Daoy (cell line): ENCODE data around the gene ANKRD33. TPM values are rescaled to one million over a fixed set of nuclear protein-coding genes. Genes with fewer than 3 reads are reported as not detected.

ENCODE experiments used
- DNase-seq: peaks from one replicate; pipeline ENCODE4 v3.0.0-alpha.2; 2015; ENCODE audit warnings: low read depth
- total RNA-seq: library from RNA; depleted of rRNA; stranded (reverse); fragments of >200 nt; shearing (Covaris generic); gene quantifications from 2 replicates; pipeline ENCODE4 v1.2.3, GENCODE V29; 2014; rRNA removed

The ANKRD33 gene, protein sequence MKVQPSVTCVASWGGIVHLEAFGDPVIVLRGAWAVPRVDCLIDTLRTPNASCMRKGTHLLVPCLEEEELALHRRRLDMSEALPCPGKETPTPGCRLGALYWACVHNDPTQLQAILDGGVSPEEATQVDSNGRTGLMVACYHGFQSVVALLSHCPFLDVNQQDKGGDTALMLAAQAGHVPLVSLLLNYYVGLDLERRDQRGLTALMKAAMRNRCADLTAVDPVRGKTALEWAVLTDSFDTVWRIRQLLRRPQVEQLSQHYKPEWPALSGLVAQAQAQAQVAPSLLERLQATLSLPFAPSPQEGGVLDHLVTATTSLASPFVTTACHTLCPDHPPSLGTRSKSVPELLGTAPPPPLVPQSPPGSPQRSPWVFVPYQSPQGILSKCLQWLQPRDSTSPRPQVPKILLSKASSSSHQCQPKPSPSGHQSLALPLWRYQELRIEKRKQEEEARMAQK
- total RNA-seq, result not detected in 2 replicates

DNA sequence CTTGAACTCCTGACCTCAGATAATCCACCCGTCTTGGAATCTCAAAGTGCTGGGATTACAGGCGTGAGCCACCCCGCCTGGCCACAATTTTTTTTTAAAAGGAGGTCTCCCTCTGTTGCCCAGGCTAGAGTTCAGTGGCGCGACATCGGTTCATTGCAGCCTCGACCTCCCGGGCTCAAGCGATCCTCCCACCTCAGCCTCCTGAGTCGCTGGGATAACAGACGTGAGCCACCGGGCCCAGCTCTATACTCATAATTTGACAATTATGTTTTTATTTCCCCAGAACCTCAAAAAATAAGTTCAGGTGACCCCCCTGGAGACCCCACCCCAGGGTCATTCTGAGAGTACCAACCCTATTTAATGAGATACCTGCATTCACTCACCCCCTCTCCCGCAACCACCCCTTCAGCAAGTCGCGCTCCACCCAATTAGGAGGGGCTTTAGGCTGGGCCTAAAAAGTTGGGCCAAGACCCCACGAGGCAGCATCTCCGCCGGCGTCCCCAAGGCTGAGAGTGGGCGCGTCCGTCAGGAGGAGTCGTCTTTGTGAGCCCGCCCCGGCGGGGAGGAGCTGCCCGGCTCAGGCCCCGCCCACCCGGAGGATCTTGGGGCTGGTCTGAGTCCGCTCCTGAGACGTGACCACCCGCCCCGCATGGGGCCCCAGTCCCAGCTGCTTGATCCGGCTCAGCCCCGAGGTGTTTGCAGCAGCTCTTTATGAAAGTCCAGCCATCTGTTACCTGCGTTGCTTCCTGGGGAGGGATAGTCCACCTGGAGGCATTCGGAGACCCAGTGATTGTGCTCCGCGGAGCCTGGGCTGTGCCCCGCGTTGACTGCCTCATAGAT, at the start of gene ANKRD33:
Gene ANKRD33 (plus strand): TSS at position 628 of the 840 bp plus-strand sequence. CDS start 84 bp downstream, at position 712.
- DNase-seq, result no peak

DNA sequence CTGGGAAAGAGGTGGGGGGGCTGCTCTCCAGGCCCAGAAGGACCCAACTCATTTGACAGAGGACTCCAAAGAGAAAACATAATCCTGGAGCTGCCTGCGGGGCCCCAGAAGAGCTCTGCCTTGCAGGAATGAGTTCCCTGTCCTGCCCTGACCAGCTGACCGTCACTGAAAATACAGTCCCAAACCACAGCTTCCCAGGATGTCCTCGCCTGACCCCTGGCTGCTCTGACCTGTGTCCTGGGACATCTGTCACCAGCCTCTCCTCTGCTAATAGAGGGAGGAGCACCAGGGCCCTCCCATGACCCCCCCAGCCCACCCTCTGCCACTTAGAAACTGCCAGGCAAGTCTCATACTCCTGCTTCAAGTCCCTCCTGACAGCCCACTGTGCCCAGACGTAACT, 49.1 kb upstream of the ANKRD33 start:
- DNase-seq, result no peak

DNA sequence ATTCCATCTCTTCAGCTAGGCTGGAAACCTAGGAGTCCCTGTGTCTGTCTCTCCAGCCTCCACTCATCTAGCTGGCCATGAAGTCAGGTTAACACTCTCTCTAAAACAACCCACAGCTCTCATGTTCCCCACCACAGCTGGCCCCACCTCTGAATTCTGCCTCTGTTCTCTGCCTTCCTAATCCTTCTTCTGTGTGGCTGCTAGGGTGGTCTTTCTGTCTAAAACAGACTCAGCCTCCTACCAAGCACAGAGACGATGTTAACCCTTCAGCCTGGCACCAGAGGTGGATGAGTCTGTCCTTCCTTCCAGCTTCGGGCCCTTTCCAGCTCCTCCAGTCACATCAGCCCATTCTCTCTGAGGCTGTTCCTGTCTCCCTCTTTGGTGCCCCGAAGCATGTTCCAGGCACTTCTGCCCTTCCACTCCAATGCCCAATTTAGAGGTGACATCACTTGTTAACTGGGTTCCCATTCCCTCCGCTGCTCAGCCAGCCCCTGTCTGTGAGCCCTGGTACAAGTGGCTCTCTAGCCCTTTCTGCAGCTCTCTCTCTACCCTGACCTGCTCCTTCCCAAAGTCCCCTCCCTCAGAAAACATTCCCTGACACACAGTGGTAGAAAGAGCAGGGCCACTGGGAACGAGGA, 48.5 kb upstream of the ANKRD33 start:
- DNase-seq, result peak; percentile 43

DNA sequence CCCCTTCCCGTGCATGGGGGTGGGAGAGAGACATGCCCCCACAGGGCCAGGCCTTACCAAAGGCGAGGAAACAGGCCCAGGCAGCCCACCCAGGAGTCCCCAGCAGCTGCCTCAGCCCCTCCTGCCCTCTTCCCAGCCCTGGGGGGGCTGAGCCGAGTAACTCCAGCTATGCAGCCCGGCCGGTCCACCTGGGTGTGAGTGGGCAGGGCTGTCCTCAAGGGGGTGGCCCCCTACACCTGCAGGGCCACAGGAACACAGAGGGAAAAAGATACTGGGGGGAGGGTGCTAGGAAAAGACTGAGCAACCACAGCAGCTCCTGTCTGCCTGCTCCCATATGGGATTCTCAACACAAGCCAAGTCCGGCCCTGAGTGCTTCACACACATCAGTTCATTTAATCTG, 46.9 kb upstream of the ANKRD33 start:
- no peak for DNase-seq

DNA sequence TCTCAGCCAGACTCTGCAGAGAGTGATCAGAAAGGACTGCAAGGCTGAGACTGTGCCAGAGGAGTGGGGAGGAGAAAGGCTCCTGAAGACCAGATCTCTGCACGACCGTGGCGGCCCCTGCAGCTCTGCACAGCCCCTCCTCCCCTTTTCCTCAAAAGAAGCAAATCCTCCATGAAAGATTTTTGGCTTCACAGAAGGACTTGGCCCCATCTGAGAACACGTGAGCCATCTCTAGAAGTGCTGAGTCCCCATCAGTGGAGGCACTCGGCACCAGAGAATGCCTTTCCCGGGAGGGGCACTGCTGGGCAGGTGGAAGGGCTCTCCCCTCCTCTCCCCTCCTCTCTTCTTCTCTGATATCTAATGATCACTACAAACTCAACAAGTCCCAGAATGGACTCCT, 46.2 kb upstream of the ANKRD33 start:
- DNase-seq, result no peak

- no peak for DNase-seq
Observed at GRCh38 chr12:51844854-51845253, 43.0 kb upstream of the ANKRD33 start.

DNA sequence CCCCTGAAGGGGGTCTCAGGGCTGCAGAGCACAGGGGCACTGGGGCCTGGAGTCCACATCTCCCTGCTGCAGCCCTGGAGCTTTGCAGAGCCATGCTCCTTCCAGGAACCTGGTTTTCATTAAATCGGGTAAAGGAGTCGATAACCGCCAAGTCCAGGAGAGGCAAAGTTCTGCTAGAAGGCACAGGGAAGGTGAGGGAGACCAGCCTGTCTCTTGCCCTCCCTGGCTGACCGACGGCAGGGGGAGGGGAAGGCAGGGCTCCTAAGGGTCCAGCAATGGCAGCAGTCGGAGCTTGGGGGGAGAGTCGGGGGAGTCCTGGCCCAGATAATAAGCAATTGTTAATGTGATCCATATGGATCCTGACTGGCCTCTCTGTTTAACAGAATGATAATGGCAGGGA, 42.4 kb upstream of the ANKRD33 start:
- DNase-seq, result no peak

DNA sequence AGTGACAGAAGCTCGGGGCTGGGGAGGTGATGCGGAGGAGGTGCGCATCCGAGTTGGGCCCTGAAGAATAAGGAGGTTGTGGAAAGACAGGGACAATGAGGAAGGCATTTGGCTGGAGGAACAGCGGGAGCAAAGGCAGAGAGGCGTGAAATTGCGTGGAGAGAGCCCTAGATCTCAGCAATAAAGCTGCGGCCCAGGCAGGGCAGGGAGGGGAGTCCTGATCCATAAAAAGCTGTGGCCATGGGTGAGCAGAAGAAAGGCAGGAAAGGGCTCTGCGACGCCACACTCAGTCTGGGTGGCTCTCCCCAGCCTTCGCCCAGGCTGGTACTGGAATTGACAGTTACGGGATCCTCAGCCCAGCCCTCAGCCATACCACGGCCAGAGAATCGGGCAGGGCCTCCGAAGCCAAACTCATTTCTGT, 41.6 kb upstream of the ANKRD33 start:
- DNase-seq, result no peak

DNA sequence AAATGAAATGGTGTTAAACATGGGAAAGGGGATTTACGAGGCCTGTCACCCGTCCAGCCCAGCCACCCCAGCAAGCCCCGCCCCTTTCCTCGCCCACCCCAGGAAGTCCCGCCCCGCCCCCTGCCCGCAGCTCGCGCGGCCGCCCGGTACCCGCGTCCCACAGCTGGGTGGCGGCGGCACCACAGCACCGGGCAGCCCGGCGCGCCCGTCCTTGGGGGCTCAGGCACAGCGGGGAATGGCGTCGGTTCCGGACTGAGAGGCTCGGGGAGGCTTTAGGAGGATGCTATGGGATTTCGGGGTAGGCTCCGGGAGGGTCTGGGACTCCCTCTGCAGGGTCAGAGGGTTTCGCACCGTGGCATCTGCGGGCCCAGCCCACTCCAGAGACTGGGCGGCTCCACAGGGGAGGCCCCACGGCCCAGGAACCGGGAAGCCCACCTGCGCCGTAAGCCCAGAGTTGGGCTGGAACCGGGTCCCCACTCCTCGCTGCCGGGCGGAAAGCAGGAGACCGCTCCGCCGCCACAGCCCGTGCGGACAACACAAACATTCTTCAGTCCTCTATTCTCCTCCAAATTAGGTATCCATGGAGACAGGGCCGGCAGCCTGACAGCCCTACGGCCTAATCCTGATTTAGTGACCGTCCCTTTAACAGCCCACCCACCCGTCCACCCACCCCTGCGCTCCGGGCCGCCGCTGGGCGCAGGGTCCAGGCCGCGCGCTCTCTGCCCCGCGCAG, 40.8 kb upstream of the ANKRD33 start:
- peak; percentile 62 for DNase-seq

DNA sequence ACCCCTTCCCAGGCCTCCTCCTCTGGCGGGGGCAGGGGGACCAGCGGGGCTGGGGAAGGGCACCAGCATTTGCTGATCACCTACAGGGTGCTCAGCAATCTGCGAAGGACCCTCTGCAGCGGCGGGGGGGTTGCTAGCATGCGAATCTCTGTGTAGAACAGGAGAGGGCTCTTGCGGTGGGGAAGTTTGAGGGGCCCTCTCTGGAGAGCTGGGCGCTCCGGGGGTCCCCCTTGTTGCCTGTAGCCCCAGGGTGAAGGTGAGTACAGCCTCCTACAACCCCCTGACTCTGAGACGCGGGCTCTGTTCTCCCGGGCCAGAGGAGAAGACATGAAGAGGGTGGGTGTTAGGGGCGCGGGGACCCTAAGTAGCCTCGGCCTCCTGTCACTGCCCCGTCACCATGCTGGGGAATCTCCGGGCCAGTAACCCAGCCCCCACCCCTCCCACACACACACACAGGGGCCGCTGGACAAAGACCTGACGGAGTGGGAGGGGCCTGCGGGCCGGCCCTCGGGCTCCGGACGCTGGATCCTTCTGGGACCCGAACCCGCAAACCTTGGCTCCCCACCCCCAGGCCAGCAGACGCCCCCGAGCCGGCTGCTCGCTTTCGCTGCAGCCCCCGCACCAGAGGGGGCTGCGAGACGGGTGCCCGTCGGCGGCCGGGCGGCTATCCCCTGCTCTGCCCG, 40.1 kb upstream of the ANKRD33 start:
- DNase-seq, result no peak

- DNase-seq, result no peak
Observed at GRCh38 chr12:51848326-51848727, 39.6 kb upstream of the ANKRD33 start, which contains the start of gene FIGNL2. Gene FIGNL2, minus strand, starts transcription at chr12:51848718. Its CDS starts 26,305 bp downstream, at chr12:51822413.

DNA sequence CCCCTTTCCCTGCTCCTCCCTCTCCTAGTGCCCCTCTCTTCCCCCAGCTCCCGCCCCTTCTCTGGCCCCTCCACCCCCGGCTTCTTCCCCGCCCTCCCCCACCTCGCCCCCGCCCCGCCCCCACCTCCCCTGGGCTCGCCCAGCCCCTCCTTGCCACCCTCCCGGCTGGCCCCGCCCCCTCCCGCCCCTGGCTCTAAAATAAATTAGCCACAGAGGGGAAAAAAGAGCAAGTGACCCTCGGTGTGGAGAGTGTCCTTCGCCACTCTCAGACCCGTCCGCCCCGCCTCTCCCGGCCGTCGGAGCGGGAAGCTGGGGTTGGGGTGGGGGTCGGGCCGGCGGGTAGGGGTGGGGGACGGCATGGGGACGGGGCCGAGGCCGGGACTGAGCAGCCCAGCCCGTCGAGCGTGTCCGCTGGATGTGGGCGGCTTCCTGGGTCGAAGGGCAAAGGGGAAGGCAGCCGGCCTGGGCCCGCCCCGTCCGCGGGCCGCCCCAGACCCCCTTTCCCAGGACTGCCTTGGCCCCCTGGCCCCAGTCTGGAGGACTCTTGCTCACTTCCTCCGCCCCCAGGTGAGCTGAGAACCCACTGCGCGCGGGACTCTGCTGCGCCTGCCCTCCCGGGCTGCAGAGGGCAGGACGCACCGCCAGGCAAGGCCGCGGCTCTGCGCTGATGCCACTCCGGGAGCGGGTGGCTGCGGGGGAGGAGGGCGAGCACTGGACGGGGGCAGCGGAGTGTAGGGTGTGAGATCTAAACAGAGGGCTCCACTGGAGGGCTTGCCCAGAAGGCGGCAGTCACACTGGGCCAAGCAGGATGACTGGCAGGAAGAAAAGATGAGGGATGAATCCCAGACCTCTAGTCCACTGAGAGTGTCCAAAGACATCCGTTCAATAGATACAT, 38.8 kb upstream of the ANKRD33 start:
- DNase-seq, result no peak

DNA sequence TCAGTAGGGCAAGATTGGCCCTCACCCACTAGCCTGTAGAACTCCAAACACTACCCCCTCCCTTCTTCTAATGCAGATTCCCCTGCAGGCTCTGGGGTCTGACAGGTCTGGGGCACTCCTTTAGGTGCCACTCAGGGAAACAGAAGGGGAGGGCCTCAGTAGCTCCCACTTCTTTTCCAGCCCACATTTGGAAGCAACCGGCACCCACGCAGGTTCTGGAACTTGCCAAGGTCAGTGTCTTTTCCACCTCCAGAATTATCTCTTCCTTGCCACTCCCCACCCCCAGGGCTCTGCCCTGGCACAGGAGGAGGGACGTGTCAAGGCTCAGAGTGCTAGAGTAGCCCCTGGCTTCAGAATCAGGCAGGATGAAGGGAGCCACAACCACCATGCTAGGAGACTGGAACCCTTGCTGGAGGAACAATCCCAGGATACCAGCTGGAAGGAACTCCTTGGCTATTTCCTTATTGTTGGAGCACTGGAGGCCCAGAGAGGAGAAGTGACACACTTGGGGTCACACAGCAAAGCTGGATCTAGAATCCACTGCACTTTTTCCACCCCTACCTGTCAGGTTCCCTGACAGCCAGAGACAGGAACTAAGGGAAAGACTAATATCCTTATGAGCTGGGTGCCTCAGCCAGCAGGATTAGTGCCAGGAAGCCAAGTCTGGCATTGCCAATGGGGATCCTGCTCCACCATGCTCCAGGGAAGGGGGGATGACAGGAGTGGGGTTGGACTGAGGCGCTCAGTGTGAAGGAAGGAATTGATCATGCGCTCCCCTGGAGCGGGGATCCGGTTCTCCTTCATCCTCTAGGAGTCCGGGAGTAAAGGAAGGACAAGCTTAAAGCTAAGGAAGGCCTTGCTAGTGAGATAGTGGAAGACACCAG, 37.6 kb upstream of the ANKRD33 start:
- no peak for DNase-seq

GRCh38 chr12:51850965-51851299, 37.0 kb upstream of the ANKRD33 start:
- no peak for DNase-seq

- no peak for DNase-seq
Observed at GRCh38 chr12:51851413-51852124, 36.3 kb upstream of the ANKRD33 start.

DNA sequence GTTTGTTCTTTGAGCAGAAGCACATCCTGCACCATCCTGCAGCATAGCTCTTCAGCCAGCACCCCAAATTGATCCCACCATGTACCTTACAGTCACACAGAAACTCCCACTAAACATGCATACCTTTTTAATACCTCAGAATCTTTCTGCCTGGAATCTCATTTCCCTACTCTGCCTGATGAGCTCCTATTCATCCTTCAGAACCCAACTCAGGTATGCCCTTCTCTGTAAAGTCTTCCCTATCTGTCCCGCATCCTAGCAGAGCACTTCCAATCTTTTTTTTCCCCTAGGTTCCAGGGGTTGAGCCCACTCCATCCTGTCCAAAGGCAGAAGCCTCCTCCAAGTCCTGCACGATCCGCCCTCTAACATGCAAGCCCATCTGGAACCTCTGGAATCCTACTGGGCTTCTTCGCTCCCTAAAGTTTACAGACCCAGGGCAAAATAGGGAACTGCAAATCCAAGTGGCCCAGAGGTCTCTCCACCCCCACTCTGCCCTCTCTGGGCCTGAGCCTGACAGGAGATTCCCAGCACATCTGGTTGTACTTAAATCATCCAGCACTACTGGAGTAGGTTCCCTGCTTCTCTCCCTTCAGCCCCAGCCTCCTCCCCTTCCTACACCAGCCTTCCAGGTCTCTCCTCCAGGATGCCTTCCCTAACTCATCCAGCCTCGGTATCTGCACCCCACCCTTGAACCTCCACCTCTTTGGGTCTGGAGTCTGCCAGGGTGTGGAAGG, 35.3 kb upstream of the ANKRD33 start:
- DNase-seq, result no peak

DNA sequence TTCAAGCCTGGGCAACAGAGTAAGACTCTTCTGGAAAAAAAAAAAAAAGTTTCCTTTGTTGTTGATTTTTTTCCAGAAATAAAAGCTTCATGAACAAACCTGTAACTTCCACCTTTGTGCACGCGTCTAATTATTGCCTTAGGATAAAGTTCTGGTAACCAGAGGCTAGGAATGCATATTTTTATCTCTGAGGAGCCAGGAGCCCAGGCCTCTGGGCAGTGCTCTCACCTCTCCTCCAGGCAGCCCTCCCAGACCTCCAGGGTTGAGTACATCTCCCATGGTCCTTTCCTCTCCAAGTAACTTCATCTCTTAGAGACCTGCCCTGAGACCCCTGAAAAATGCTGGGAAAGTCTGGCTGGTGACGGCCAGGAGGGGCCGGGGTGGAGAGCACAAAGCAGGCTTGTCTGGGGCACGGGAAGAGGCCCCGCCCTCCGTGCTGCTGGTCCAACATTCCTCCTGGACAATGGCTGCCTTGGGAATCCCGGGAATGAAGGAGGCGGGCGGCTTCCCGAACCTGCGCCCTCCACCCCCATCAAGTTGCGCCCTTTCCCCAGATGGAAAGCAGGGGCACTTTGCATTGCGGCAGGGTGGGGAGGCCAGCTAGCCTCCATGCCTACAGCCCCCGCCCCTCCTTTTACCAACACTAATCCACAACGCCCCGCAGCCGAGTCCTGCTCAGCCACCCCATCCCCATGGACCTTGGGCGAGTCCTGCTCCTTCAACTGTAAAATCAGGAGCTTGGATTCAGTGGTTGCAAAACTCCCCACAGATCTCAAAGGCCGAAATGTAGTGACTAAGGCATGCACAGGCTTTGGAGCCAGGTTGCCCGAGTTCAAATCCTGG, 32.1 kb upstream of the ANKRD33 start:
- peak; percentile 49 for DNase-seq
